HG03103 (cell line): ENCODE data around the gene KMT5C.
A peak's percentile ranks its signal among the peaks of the same experiment; 100 is the strongest.

Experiments used
- ATAC-seq: cut with Tn5 transposase; IDR thresholded peaks from one replicate; pipeline ENCODE4 v1.9.1; 2021; ENCODE audit warnings: low read depth; ENCODE audit not compliant: unreplicated experiment

The KMT5C gene

GRCh38 chr19:55339105-55339888 is at the start of gene KMT5C:
Gene KMT5C, plus strand, starts transcription at chr19:55339876. Its CDS starts 2,061 bp downstream, at chr19:55341937.
- peak; percentile 82 for ATAC-seq

GRCh38 chr19:55297267-55297666 is 42.4 kb upstream of the KMT5C start:
- no peak for ATAC-seq

- ATAC-seq, result no peak
Observed at GRCh38 chr19:55299991-55300390, 39.7 kb upstream of the KMT5C start.

- no peak for ATAC-seq
Observed at GRCh38 chr19:55300886-55301458, 38.7 kb upstream of the KMT5C start.

GRCh38 chr19:55301459-55302317 is 38.0 kb upstream of the KMT5C start:
- peak; percentile 67 for ATAC-seq

GRCh38 chr19:55302318-55302703 is 37.4 kb upstream of the KMT5C start:
- ATAC-seq, result no peak

GRCh38 chr19:55303477-55303876 is 36.2 kb upstream of the KMT5C start:
- ATAC-seq, result no peak

GRCh38 chr19:55304279-55304978 is 35.2 kb upstream of the KMT5C start:
- ATAC-seq, result no peak

GRCh38 chr19:55304980-55305379 is 34.7 kb upstream of the KMT5C start:
- ATAC-seq, result no peak

GRCh38 chr19:55305491-55305890 is 34.2 kb upstream of the KMT5C start:
- ATAC-seq, result no peak

- no peak for ATAC-seq
Observed at GRCh38 chr19:55305983-55306562, 33.6 kb upstream of the KMT5C start.

- ATAC-seq, result no peak
Observed at GRCh38 chr19:55306712-55307111, 33.0 kb upstream of the KMT5C start.

GRCh38 chr19:55308281-55308680 is 31.4 kb upstream of the KMT5C start:
- ATAC-seq, result no peak

GRCh38 chr19:55309448-55309847 is 30.2 kb upstream of the KMT5C start:
- no peak for ATAC-seq

- no peak for ATAC-seq
Observed at GRCh38 chr19:55310498-55310897, 29.2 kb upstream of the KMT5C start.

- ATAC-seq, result no peak
Observed at GRCh38 chr19:55311397-55311796, 28.3 kb upstream of the KMT5C start.

- no peak for ATAC-seq
Observed at GRCh38 chr19:55311797-55312196, 27.9 kb upstream of the KMT5C start.

GRCh38 chr19:55312621-55313512 is 26.8 kb upstream of the KMT5C start:
- no peak for ATAC-seq

- ATAC-seq, result no peak
Observed at GRCh38 chr19:55314396-55314795, 25.3 kb upstream of the KMT5C start.
